WERI-Rb-1 (cell line): ENCODE measurements around the gene PTPRM.

Experiments
- DNase-seq: peaks from one replicate; pipeline ENCODE4 v3.0.0-alpha.2; 2020
- H3K27ac ChIP-seq: fragments of 250-450 bp; sonication (Bioruptor Pico); 2 replicates; pipeline ENCODE4 v1.5.1; 2020; ENCODE audit warnings: mild to moderate bottlenecking, moderate library complexity
- H3K27me3 ChIP-seq: fragments of 250-450 bp; sonication (Bioruptor Pico); 2 replicates; pipeline ENCODE4 v1.5.1; 2021; ENCODE audit warnings: mild to moderate bottlenecking, low read depth, moderate library complexity; ENCODE audit not compliant: insufficient read depth, severe bottlenecking
- H3K36me3 ChIP-seq: fragments of 250-450 bp; sonication (Bioruptor Pico); 2 replicates; pipeline ENCODE4 v1.5.1; 2020; ENCODE audit warnings: mild to moderate bottlenecking, moderate library complexity
- H3K4me3 ChIP-seq: 2 replicates; pipeline ENCODE4 v1.5.1; 2011; ENCODE audit warnings: low read depth, mild to moderate bottlenecking, control low read depth, low read length
- H3K9me3 ChIP-seq: fragments of 250-450 bp; sonication (Bioruptor Pico); 2 replicates; pipeline ENCODE4 v1.5.1; 2021; ENCODE audit warnings: mild to moderate bottlenecking, moderate library complexity; ENCODE audit not compliant: severe bottlenecking
- TF ChIP-seq, protein P1 (sequence below): IDR thresholded peaks from 2 replicates; pipeline ENCODE4 v1.5.1; 2011; ENCODE audit warnings: low read depth, mild to moderate bottlenecking, control low read depth, inconsistent platforms, low read length

The PTPRM gene

DNA sequence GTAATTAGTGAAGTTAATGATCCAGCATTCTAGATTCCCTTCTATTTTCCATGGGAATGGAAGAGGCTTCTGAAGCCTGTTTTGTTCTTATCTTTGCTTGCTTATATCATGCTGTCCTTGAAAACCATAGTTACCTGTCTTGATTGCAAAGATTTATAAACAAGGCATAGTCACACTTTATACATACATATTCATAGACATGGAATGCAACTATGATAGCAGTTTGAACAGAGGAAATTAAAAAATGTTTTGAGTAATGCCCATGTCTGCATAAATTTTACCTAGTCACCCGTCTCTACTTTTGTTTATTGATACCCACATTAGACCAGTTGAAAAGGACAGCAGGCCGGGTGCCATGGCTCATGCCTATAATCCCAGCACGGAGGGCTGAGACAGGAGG is 289.0 kb downstream of the PTPRM start:
- no peaks in the 10 kb centered on the region for H3K27me3 ChIP-seq
- H3K36me3 ChIP-seq: no peaks in the 10 kb centered on the region
- no peak overlapping the region for H3K27ac ChIP-seq
- TF ChIP-seq, protein P1, sequence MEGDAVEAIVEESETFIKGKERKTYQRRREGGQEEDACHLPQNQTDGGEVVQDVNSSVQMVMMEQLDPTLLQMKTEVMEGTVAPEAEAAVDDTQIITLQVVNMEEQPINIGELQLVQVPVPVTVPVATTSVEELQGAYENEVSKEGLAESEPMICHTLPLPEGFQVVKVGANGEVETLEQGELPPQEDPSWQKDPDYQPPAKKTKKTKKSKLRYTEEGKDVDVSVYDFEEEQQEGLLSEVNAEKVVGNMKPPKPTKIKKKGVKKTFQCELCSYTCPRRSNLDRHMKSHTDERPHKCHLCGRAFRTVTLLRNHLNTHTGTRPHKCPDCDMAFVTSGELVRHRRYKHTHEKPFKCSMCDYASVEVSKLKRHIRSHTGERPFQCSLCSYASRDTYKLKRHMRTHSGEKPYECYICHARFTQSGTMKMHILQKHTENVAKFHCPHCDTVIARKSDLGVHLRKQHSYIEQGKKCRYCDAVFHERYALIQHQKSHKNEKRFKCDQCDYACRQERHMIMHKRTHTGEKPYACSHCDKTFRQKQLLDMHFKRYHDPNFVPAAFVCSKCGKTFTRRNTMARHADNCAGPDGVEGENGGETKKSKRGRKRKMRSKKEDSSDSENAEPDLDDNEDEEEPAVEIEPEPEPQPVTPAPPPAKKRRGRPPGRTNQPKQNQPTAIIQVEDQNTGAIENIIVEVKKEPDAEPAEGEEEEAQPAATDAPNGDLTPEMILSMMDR: no peak
- no peaks in the 10 kb centered on the region for H3K9me3 ChIP-seq
- no peak overlapping the region for H3K4me3 ChIP-seq
- DNase-seq: no peak

GRCh38 chr18:7856733-7857132 is 289.6 kb downstream of the PTPRM start:
- H3K9me3 ChIP-seq: no peaks in the 10 kb centered on the region
- TF ChIP-seq, protein P1: no peak
- DNase-seq: no peak
- no peaks in the 10 kb centered on the region for H3K36me3 ChIP-seq
- H3K27ac ChIP-seq: no peak overlapping the region
- H3K4me3 ChIP-seq: no peak overlapping the region
- no peaks in the 10 kb centered on the region for H3K27me3 ChIP-seq

- no peak for DNase-seq
- Histone ChIP-seq H3K9me3 (no peaks in the 10 kb centered on the region), H3K27ac (no peak overlapping the region), H3K27me3 (no peaks in the 10 kb centered on the region), H3K36me3 (no peaks in the 10 kb centered on the region), H3K4me3 (no peak overlapping the region)
- TF ChIP-seq, protein P1: no peak
Measured at GRCh38 chr18:7857562-7857961, 290.4 kb downstream of the PTPRM start.

GRCh38 chr18:7859122-7859521 is 292.0 kb downstream of the PTPRM start:
- Histone ChIP-seq H3K36me3 (no peaks in the 10 kb centered on the region), H3K4me3 (no peak overlapping the region), H3K9me3 (no peaks in the 10 kb centered on the region), H3K27ac (no peak overlapping the region), H3K27me3 (no peaks in the 10 kb centered on the region)
- TF ChIP-seq, protein P1: no peak
- no peak for DNase-seq

- TF ChIP-seq, protein P1: no peak
- Histone ChIP-seq H3K4me3 (no peak overlapping the region), H3K36me3 (no peaks in the 10 kb centered on the region), H3K9me3 (no peaks in the 10 kb centered on the region), H3K27ac (no peak overlapping the region), H3K27me3 (no peaks in the 10 kb centered on the region)
- no peak for DNase-seq
Measured at GRCh38 chr18:7870266-7870665, 303.1 kb downstream of the PTPRM start.

GRCh38 chr18:7870855-7871254 is 303.7 kb downstream of the PTPRM start:
- DNase-seq: no peak
- no peaks in the 10 kb centered on the region for H3K27me3 ChIP-seq
- no peak overlapping the region for H3K4me3 ChIP-seq
- H3K27ac ChIP-seq: no peak overlapping the region
- no peaks in the 10 kb centered on the region for H3K9me3 ChIP-seq
- TF ChIP-seq, protein P1: no peak
- H3K36me3 ChIP-seq: no peaks in the 10 kb centered on the region
